ENCODE data around the gene FRMD1.

GRCh38 chr6:168015009-168015408, 64.0 kb downstream of the FRMD1 start:
- TF ChIP-seq CTCF (IDR thresholded peaks at IDR 0.05) (no peak), EZH2 (IDR thresholded peaks at IDR 0.05) (no peak)

All from neural progenitor cell (in vitro differentiated cells).